Panc1 (cell line): ENCODE results near the gene EIF4G3. TPM values are rescaled to one million over a fixed set of nuclear protein-coding genes. Genes with fewer than 3 reads are reported as not detected.

ENCODE experiments used
- ATAC-seq: fragments of 200-7000 bp; cut with Tn5 transposase; 2 replicates; pipeline ENCODE4 v1.9.1; 2020; ENCODE audit warnings: mild to moderate bottlenecking, moderate library complexity
- BruUV-seq: library from RNA; stranded (reverse); fragments of 400-500 nt; replicated peaks from 2 replicates; lab custom pipeline; 2021; lab: Mats Ljungman, UMichigan
- CTCF ChIA-PET: fragments of 300-600 bp; sonication (Branson Sonifier 250); formaldehyde crosslinking; loops from one replicate; lab custom pipeline; 2022; ENCODE audit warnings: antibody characterized with exemption; lab: Charles Lee
- POLR2A ChIA-PET: fragments of 300-600 bp; sonication (Branson Sonifier 250); formaldehyde crosslinking; loops from one replicate; lab custom pipeline; 2022; ENCODE audit warnings: antibody characterized with exemption; lab: Charles Lee
- DNase-seq: peaks from one replicate; pipeline ENCODE4 v3.0.0-alpha.2; 2010; ENCODE audit warnings: low read depth, low spot score
- H3K27ac ChIP-seq: 2 replicates; pipeline ENCODE4 v1.5.1; 2011; ENCODE audit warnings: mild to moderate bottlenecking, low read length, inconsistent platforms
- H3K27me3 ChIP-seq: fragments of 200-500 bp; sonication (Bioruptor generic); 2 replicates; pipeline ENCODE4 v1.6.0; 2014; ENCODE audit warnings: low read length, inconsistent platforms; ENCODE audit not compliant: control insufficient read depth, insufficient read depth
- H3K36me3 ChIP-seq: fragments of 200-500 bp; sonication (Bioruptor generic); 2 replicates; pipeline ENCODE4 v1.5.1; 2014; ENCODE audit warnings: inconsistent platforms, mild to moderate bottlenecking, low read length, moderate library complexity; ENCODE audit not compliant: control insufficient read depth, insufficient read depth
- H3K4me1 ChIP-seq: 2 replicates; pipeline ENCODE4 v1.5.1; 2011; ENCODE audit warnings: inconsistent platforms, mild to moderate bottlenecking, low read length, moderate library complexity; ENCODE audit not compliant: control insufficient read depth, insufficient read depth
- H3K4me3 ChIP-seq, 2 experiments: 2 replicates each; pipeline ENCODE4 v1.5.1; 2011 to 2012; ENCODE audit warnings: low read depth in 2 of 2, low read length in 2 of 2, mild to moderate bottlenecking in 2 of 2, inconsistent platforms in 1 of 2, moderate library complexity in 1 of 2
- H3K9me3 ChIP-seq: fragments of 200-500 bp; sonication (Bioruptor generic); 2 replicates; pipeline ENCODE4 v1.5.1; 2014; ENCODE audit warnings: low read depth, mild to moderate bottlenecking, inconsistent platforms, low read length, moderate library complexity; ENCODE audit not compliant: control insufficient read depth, insufficient read depth
- POLR2AphosphoS5 ChIP-seq: IDR thresholded peaks from 2 replicates; pipeline ENCODE4 v1.6.1; 2012; ENCODE audit warnings: mild to moderate bottlenecking, low read depth, low read length, moderate library complexity
- SIN3A ChIP-seq: IDR thresholded peaks from 2 replicates; pipeline ENCODE4 v1.6.1; 2012; ENCODE audit warnings: low read depth, mild to moderate bottlenecking, low read length, moderate library complexity, borderline replicate concordance; ENCODE audit not compliant: insufficient read depth
- TCF7L2 ChIP-seq: IDR thresholded peaks from 2 replicates; pipeline ENCODE4 v1.6.1; 2011; ENCODE audit warnings: mild to moderate bottlenecking, low read depth, low read length, inconsistent platforms
- in situ Hi-C: cut with HindIII; loops from 2 replicates; pipeline ENCODE4 v1.10.0; 2016; ENCODE audit warnings: low sequenced_read_pairs, low pct_unique_long_range_greater_than_20kb
- intact Hi-C: fragments of 100-400 bp; cut with micrococcal nuclease; formaldehyde crosslinking; loops from one replicate; pipeline ENCODE4 v1.10.0; 2022; ENCODE audit not compliant: unreplicated experiment
- total RNA-seq: library from RNA; stranded (reverse); gene quantifications from one replicate; pipeline ENCODE4 v1.2.1, GENCODE V29; 2021; ENCODE audit not compliant: unreplicated experiment
- TF ChIP-seq, protein P1 (sequence below): fragments of 450-650 bp; IDR thresholded peaks from 2 replicates; pipeline ENCODE4 v1.5.1; 2017; ENCODE audit warnings: mild to moderate bottlenecking
- TF ChIP-seq, protein P2 (sequence below), 2 experiments: IDR thresholded peaks; 2 replicates each; pipeline ENCODE4 v1.6.1; 2011 to 2012; ENCODE audit warnings: low read depth in 2 of 2, control low read depth in 1 of 2, low read length in 1 of 2, mild to moderate bottlenecking in 1 of 2, moderate library complexity in 1 of 2; ENCODE audit not compliant: insufficient read depth in 1 of 2

The EIF4G3 gene
- total RNA-seq, 1 experiment from 2014 or later: 78.6 TPM

DNA sequence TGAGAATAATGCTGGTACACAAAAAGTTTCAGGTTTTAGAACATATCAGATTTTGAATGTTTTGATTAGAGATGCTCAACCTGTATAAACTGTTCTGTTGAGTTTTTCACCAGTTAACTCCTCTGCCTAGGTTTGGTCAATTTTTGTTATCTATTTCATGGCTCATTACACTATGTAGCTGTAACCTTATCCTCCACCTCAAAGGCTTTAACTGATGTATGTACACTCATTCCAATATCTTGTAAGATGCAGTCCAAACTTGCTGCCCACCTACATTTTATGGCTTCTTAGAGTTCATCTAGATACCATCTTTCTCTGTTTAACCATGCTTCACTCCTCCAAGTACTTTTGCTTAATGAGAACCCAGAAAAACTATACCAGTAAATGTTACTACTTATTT, 107.8 kb downstream of the EIF4G3 start:
- intact Hi-C loops: no loop called here

DNA sequence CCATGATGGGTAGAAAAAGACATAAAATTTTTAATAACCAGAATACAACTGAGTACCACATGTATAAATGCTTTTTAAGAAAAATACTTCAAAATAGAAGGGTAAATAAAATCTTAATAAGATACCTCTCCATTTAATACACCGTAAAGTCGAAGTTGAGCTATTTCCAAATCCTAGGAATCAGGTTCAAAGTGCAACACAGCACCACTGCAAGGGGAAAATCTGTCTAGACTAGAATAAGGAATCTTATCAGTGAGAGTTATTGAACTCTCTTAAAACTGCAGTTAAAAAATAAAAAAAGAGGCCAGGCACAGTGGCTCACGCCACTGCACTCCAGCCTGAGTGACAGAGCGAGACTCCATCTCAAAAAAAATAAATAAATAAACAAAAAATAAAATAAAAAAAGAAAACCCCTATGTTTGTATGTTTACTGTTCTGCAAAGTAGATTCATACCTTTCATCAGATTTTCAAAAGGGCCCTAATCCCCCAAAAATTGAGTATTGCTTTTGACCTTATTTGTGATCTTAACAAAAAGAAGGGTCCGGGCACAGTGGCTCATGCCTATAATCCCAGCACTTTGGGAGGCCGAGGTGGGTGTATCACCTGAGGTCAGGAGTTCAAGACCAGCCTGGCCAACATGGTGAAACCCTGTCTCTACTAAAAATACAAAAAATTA, 109.0 kb downstream of the EIF4G3 start:
- ATAC-seq: no peak
- DNase-seq: no peak
- TF ChIP-seq, protein P1, sequence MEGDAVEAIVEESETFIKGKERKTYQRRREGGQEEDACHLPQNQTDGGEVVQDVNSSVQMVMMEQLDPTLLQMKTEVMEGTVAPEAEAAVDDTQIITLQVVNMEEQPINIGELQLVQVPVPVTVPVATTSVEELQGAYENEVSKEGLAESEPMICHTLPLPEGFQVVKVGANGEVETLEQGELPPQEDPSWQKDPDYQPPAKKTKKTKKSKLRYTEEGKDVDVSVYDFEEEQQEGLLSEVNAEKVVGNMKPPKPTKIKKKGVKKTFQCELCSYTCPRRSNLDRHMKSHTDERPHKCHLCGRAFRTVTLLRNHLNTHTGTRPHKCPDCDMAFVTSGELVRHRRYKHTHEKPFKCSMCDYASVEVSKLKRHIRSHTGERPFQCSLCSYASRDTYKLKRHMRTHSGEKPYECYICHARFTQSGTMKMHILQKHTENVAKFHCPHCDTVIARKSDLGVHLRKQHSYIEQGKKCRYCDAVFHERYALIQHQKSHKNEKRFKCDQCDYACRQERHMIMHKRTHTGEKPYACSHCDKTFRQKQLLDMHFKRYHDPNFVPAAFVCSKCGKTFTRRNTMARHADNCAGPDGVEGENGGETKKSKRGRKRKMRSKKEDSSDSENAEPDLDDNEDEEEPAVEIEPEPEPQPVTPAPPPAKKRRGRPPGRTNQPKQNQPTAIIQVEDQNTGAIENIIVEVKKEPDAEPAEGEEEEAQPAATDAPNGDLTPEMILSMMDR: no peak
- TF ChIP-seq POLR2AphosphoS5 (no peak), SIN3A (no peak), TCF7L2 (no peak)
- TF ChIP-seq, protein P2, sequence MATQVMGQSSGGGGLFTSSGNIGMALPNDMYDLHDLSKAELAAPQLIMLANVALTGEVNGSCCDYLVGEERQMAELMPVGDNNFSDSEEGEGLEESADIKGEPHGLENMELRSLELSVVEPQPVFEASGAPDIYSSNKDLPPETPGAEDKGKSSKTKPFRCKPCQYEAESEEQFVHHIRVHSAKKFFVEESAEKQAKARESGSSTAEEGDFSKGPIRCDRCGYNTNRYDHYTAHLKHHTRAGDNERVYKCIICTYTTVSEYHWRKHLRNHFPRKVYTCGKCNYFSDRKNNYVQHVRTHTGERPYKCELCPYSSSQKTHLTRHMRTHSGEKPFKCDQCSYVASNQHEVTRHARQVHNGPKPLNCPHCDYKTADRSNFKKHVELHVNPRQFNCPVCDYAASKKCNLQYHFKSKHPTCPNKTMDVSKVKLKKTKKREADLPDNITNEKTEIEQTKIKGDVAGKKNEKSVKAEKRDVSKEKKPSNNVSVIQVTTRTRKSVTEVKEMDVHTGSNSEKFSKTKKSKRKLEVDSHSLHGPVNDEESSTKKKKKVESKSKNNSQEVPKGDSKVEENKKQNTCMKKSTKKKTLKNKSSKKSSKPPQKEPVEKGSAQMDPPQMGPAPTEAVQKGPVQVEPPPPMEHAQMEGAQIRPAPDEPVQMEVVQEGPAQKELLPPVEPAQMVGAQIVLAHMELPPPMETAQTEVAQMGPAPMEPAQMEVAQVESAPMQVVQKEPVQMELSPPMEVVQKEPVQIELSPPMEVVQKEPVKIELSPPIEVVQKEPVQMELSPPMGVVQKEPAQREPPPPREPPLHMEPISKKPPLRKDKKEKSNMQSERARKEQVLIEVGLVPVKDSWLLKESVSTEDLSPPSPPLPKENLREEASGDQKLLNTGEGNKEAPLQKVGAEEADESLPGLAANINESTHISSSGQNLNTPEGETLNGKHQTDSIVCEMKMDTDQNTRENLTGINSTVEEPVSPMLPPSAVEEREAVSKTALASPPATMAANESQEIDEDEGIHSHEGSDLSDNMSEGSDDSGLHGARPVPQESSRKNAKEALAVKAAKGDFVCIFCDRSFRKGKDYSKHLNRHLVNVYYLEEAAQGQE (IDR thresholded peaks at IDR 0.05; ENCODE audit: insufficient read depth in 1 of 2, low read depth in 2 of 2, low read length in 1 of 2): no peak
- peaks cover 10% of the 10 kb centered on the region for H3K4me1 ChIP-seq
- H3K27ac ChIP-seq: no peak overlapping the region
- no peaks in the 10 kb centered on the region for H3K9me3 ChIP-seq
- ChIA-PET POLR2A (interaction anchor here (0.6 kb wide), 1 partner anchor 61 kb away, joined by 3 read pairs; no protein-coding TSS in a partner anchor), CTCF (no interaction called here)
- intact Hi-C loops: no loop called here
- no peaks in the 10 kb centered on the region for H3K27me3 ChIP-seq
- no peaks in the 10 kb centered on the region for H3K36me3 ChIP-seq
- no TSS peak for BruUV-seq
- H3K4me3 ChIP-seq: no peak overlapping the region
- in situ Hi-C loops: no loop called here

More for the DNA sequence above, 107.8 kb downstream of the EIF4G3 start:
- POLR2A ChIA-PET: no interaction called here
- CTCF ChIA-PET: no interaction called here
- Histone ChIP-seq H3K4me3 (no peak overlapping the region), H3K27me3 (no peaks in the 10 kb centered on the region), H3K4me1 (peaks cover 9% of the 10 kb centered on the region), H3K27ac (no peak overlapping the region), H3K9me3 (no peaks in the 10 kb centered on the region), H3K36me3 (0 out of 2 replicates have a peak, but pooled peaks cover 2% of the 10 kb centered on the region)
- in situ Hi-C loops: no loop called here
- ATAC-seq (no peak), DNase-seq (no peak)
- no TSS peak for BruUV-seq
- TF ChIP-seq POLR2AphosphoS5 (no peak), TCF7L2 (no peak), SIN3A (no peak)
- TF ChIP-seq, protein P2 (IDR thresholded peaks at IDR 0.05; ENCODE audit: insufficient read depth in 1 of 2, low read depth in 2 of 2, low read length in 1 of 2): no peak
- TF ChIP-seq, protein P1: no peak
